MM.1S (cell line): ENCODE measurements around the gene SRRM1.
"Not testable (repeated sequence)": the region's sequence is repeated elsewhere in the genome, so short reads cannot be mapped to it uniquely, and the experiment has no call there.

ENCODE experiments used
- DNase-seq: peaks from one replicate; pipeline ENCODE4 v3.0.0-alpha.2; 2015
- H2AFZ ChIP-seq: fragments of 300-600 bp; sonication (generic); 2 replicates; pipeline ENCODE4 v1.6.0; 2016; ENCODE audit warnings: antibody characterized with exemption, low read length
- H3F3A ChIP-seq: fragments of 300-600 bp; sonication (generic); 2 replicates; pipeline ENCODE4 v1.6.1; 2016; ENCODE audit warnings: mild to moderate bottlenecking, antibody characterized with exemption, low read length, moderate library complexity, mixed read lengths; ENCODE audit not compliant: insufficient read depth
- H3K27ac ChIP-seq: fragments of 300-600 bp; sonication (generic); 2 replicates; pipeline ENCODE4 v1.5.1; 2016; ENCODE audit warnings: mild to moderate bottlenecking, low read length
- H3K27me3 ChIP-seq: fragments of 300-600 bp; sonication (generic); replicated peaks from 2 replicates; pipeline ENCODE4 v1.6.0; 2016; ENCODE audit warnings: low read length; ENCODE audit not compliant: insufficient read depth
- H3K36me3 ChIP-seq: fragments of 300-600 bp; sonication (generic); replicated peaks from 2 replicates; pipeline ENCODE4 v1.6.1; 2016; ENCODE audit warnings: mild to moderate bottlenecking, low read length, mixed read lengths; ENCODE audit not compliant: insufficient read depth
- H3K4me1 ChIP-seq: fragments of 300-600 bp; sonication (generic); 2 replicates; pipeline ENCODE4 v1.6.1; 2016; ENCODE audit warnings: low read length, mixed read lengths
- H3K4me2 ChIP-seq: fragments of 300-600 bp; sonication (generic); 2 replicates; pipeline ENCODE4 v1.6.0; 2016; ENCODE audit warnings: low read depth, low read length
- H3K4me3 ChIP-seq: fragments of 300-600 bp; sonication (generic); 2 replicates; pipeline ENCODE4 v1.5.1; 2016; ENCODE audit warnings: low read length, mixed read lengths
- H3K79me2 ChIP-seq: fragments of 300-600 bp; sonication (generic); 2 replicates; pipeline ENCODE4 v1.6.1; 2016; ENCODE audit warnings: mixed run types, low read length, mixed read lengths
- H3K9ac ChIP-seq: fragments of 300-600 bp; sonication (generic); 2 replicates; pipeline ENCODE4 v1.6.1; 2016; ENCODE audit warnings: low read length, mixed read lengths
- H3K9me2 ChIP-seq: fragments of 300-600 bp; sonication (generic); replicated peaks from 2 replicates; pipeline ENCODE4 v1.6.1; 2016; ENCODE audit warnings: mild to moderate bottlenecking, low read length, mixed read lengths; ENCODE audit not compliant: insufficient read depth
- H3K9me3 ChIP-seq: fragments of 300-600 bp; sonication (generic); replicated peaks from 2 replicates; pipeline ENCODE4 v1.6.1; 2016; ENCODE audit warnings: mild to moderate bottlenecking, low read length, mixed read lengths; ENCODE audit not compliant: insufficient read depth
- H4K20me1 ChIP-seq: fragments of 300-600 bp; sonication (generic); 2 replicates; pipeline ENCODE4 v1.6.1; 2016; ENCODE audit warnings: mild to moderate bottlenecking, low read length, moderate library complexity, mixed read lengths; ENCODE audit not compliant: insufficient read depth
- CTCF ChIP-seq: fragments of 300-600 bp; sonication (generic); IDR thresholded peaks from 2 replicates; pipeline ENCODE4 v1.5.1; 2016; ENCODE audit warnings: antibody characterized with exemption, low read length, mixed read lengths
- EZH2 ChIP-seq: fragments of 300-600 bp; sonication (generic); optimal IDR thresholded peaks from 2 replicates; pipeline ENCODE3; 2017; ENCODE audit warnings: low read depth, mild to moderate bottlenecking, antibody characterized with exemption, low read length, mixed read lengths
- EZH2phosphoT487 ChIP-seq: fragments of 300-600 bp; sonication (generic); IDR thresholded peaks from 2 replicates; pipeline ENCODE4 v1.6.1; 2018; ENCODE audit warnings: antibody characterized with exemption, low read length

Gene SRRM1

GRCh38 chr1:24659993-24660665, 17.0 kb downstream of the SRRM1 start:
- no peaks in the 10 kb centered on the region for H3K4me1 ChIP-seq
- H3K27ac ChIP-seq = no peak overlapping the region
- H3K9ac ChIP-seq = no peak overlapping the region
- H3K4me2 ChIP-seq = no peak overlapping the region
- TF ChIP-seq EZH2phosphoT487 (no peak), CTCF (no peak), EZH2 (no peak)
- H3K9me2 ChIP-seq = no peaks in the 10 kb centered on the region
- H3K9me3 ChIP-seq = no peaks in the 10 kb centered on the region
- H3K27me3 ChIP-seq = no peaks in the 10 kb centered on the region
- H3K4me3 ChIP-seq = no peak overlapping the region
- peaks cover 40% of the 10 kb centered on the region for H3K36me3 ChIP-seq
- no peak overlapping the region for H2AFZ ChIP-seq
- no peak for DNase-seq
- peaks cover 9% of the 10 kb centered on the region for H4K20me1 ChIP-seq
- H3F3A ChIP-seq = no peaks in the 10 kb centered on the region
- peaks cover 85% of the 10 kb centered on the region for H3K79me2 ChIP-seq

- Histone ChIP-seq H3K27ac (no peak overlapping the region), H2AFZ (no peak overlapping the region), H3K9me2 (no peaks in the 10 kb centered on the region), H3K79me2 (peaks cover 58% of the 10 kb centered on the region), H3K4me3 (no peak overlapping the region), H3K9me3 (no peaks in the 10 kb centered on the region), H3K9ac (no peak overlapping the region), H3K4me1 (no peaks in the 10 kb centered on the region), H3K4me2 (no peak overlapping the region), H4K20me1 (peaks cover 1% of the 10 kb centered on the region; the same call in 1 of the 2 replicates), H3K27me3 (no peaks in the 10 kb centered on the region), H3F3A (peaks cover 2% of the 10 kb centered on the region; the same call in 1 of the 2 replicates), H3K36me3 (peaks cover 27% of the 10 kb centered on the region)
- no peak for TF ChIP-seq EZH2
- TF ChIP-seq CTCF = no peak
- no peak for TF ChIP-seq EZH2phosphoT487
- DNase-seq = no peak
Observed at GRCh38 chr1:24664507-24665033, 21.5 kb downstream of the SRRM1 start.

GRCh38 chr1:24666794-24667193, 23.7 kb downstream of the SRRM1 start:
- H3K9me3 ChIP-seq = no peaks in the 10 kb centered on the region
- H3F3A ChIP-seq = peaks cover 2% of the 10 kb centered on the region
- no peak overlapping the region for H3K4me3 ChIP-seq
- no peaks in the 10 kb centered on the region for H3K27me3 ChIP-seq
- H3K9ac ChIP-seq = no peak overlapping the region
- no peak overlapping the region for H3K4me2 ChIP-seq
- H3K9me2 ChIP-seq = no peaks in the 10 kb centered on the region
- no peak overlapping the region for H2AFZ ChIP-seq
- H3K36me3 ChIP-seq = peaks cover 34% of the 10 kb centered on the region
- no peak overlapping the region for H3K27ac ChIP-seq
- peaks cover 37% of the 10 kb centered on the region for H3K79me2 ChIP-seq
- no peak for DNase-seq
- no peak for TF ChIP-seq CTCF
- no peak for TF ChIP-seq EZH2phosphoT487
- no peak for TF ChIP-seq EZH2
- H4K20me1 ChIP-seq = no peaks in the 10 kb centered on the region
- H3K4me1 ChIP-seq = no peaks in the 10 kb centered on the region

GRCh38 chr1:24671372-24671771, 28.3 kb downstream of the SRRM1 start:
- H3K9ac ChIP-seq, H3K4me1 ChIP-seq, H3K27me3 ChIP-seq, H3K4me3 ChIP-seq, H3K9me2 ChIP-seq, H2AFZ ChIP-seq, H4K20me1 ChIP-seq, DNase-seq, H3K4me2 ChIP-seq, H3K9me3 ChIP-seq, H3K27ac ChIP-seq, H3F3A ChIP-seq, H3K79me2 ChIP-seq: not testable (repeated sequence)
- H3K36me3 ChIP-seq = peaks cover 23% of the 10 kb centered on the region; the same call in 1 of the 2 replicates

GRCh38 chr1:24672686-24673085, 29.6 kb downstream of the SRRM1 start:
- not testable (repeated sequence) for H3K9me2 ChIP-seq, H3K4me1 ChIP-seq, DNase-seq, H3K9ac ChIP-seq, H3F3A ChIP-seq, H3K27ac ChIP-seq, H3K27me3 ChIP-seq, H3K9me3 ChIP-seq, H4K20me1 ChIP-seq, H3K4me2 ChIP-seq, H3K79me2 ChIP-seq, H2AFZ ChIP-seq, H3K4me3 ChIP-seq
- H3K36me3 ChIP-seq = peaks cover 16% of the 10 kb centered on the region; the same call in 1 of the 2 replicates
